GM12878 (cell line): ENCODE results near the gene EP400. TPM values are rescaled to one million over a fixed set of nuclear protein-coding genes. Genes with fewer than 3 reads are reported as not detected.

ENCODE experiments used
- ATAC-seq: fragments of 200-7000 bp; cut with Tn5 transposase; 3 replicates; pipeline ENCODE4 v1.9.1; 2020; ENCODE audit warnings: mild to moderate bottlenecking, moderate library complexity
- BruUV-seq: library from RNA; stranded (reverse); fragments of 400-500 nt; replicated peaks from 2 replicates; lab custom pipeline; 2021; lab: Mats Ljungman, UMichigan
- CTCF ChIA-PET: fragments of 300-600 bp; sonication (Branson Sonifier 250); formaldehyde crosslinking; extraction: SDS; loops from one replicate; lab custom pipeline; 2021; ENCODE audit warnings: inconsistent platforms; lab: Yijun Ruan, JAX
- POLR2A ChIA-PET: fragments of 350-600 bp; formaldehyde crosslinking; extraction: SDS; loops from one replicate; lab custom pipeline; 2021; ENCODE audit warnings: inconsistent platforms; lab: Charles Lee
- RAD21 ChIA-PET: fragments of 300-600 bp; sonication (Branson Sonifier 250); formaldehyde crosslinking; loops from one replicate; lab custom pipeline; 2023; ENCODE audit warnings: antibody characterized with exemption; ENCODE audit not compliant: unreplicated experiment; lab: Charles Lee
- SMC1A ChIA-PET: fragments of 300-600 bp; sonication (Branson Sonifier 250); formaldehyde crosslinking; loops from one replicate; lab custom pipeline; 2023; ENCODE audit not compliant: unreplicated experiment, uncharacterized antibody; lab: Charles Lee
- DNase-seq: peaks from one replicate; pipeline ENCODE4 v3.0.0-alpha.2; 2011; ENCODE audit warnings: low read depth, low spot score
- FAIRE-seq: peaks from 3 replicates; lab custom pipeline; 2011; peaks lifted over from hg19 to GRCh38; lab: Jason Lieb, UNC
- H2AFZ ChIP-seq: 2 replicates; pipeline ENCODE4 v1.6.0; 2011; ENCODE audit warnings: low read depth, low read length, control low read depth; ENCODE audit not compliant: control insufficient read depth
- H3K27ac ChIP-seq: 2 replicates; pipeline ENCODE4 v1.5.1; 2011; ENCODE audit warnings: control low read depth; ENCODE audit not compliant: control insufficient read depth, insufficient read depth
- H3K27me3 ChIP-seq, 2 experiments: replicated peaks in 1 of 2; 2 replicates each; pipeline versions ENCODE4 v1.6.0 to v1.6.1; 2011; ENCODE audit warnings: low read length in 1 of 2; ENCODE audit not compliant: control insufficient read depth in 2 of 2, insufficient read depth in 2 of 2
- H3K36me3 ChIP-seq, 2 experiments: 2 replicates each; pipeline ENCODE4 v1.5.1; 2011; ENCODE audit warnings: low read length in 1 of 2; ENCODE audit not compliant: control insufficient read depth in 2 of 2, insufficient read depth in 2 of 2
- H3K4me1 ChIP-seq: 2 replicates; pipeline ENCODE4 v1.6.1; 2011; ENCODE audit warnings: mild to moderate bottlenecking, low read length, moderate library complexity, mixed read lengths; ENCODE audit not compliant: control insufficient read depth, insufficient read depth
- H3K4me2 ChIP-seq: 2 replicates; pipeline ENCODE4 v1.6.0; 2011; ENCODE audit warnings: control low read depth; ENCODE audit not compliant: control insufficient read depth, insufficient read depth
- H3K4me3 ChIP-seq: fragments of 200-600 bp; sonication (generic); 2 replicates; pipeline ENCODE4 v1.5.1; 2016
- H3K79me2 ChIP-seq: 2 replicates; pipeline ENCODE4 v1.6.0; 2011; ENCODE audit warnings: low read length; ENCODE audit not compliant: control insufficient read depth, insufficient read depth
- H3K9ac ChIP-seq: 2 replicates; pipeline ENCODE4 v1.8.0; 2011; ENCODE audit warnings: low read length, control low read depth, mixed read lengths; ENCODE audit not compliant: control insufficient read depth, insufficient read depth
- H3K9me3 ChIP-seq: replicated peaks from 3 replicates; pipeline ENCODE4 v1.5.1; 2011; ENCODE audit warnings: mild to moderate bottlenecking, low read length; ENCODE audit not compliant: control insufficient read depth, insufficient read depth
- H4K20me1 ChIP-seq: 2 replicates; pipeline ENCODE4 v1.6.0; 2011; ENCODE audit not compliant: control insufficient read depth, insufficient read depth
- ATF2 ChIP-seq: IDR thresholded peaks from 2 replicates; pipeline ENCODE4 v1.6.1; 2012; ENCODE audit warnings: low read length, inconsistent platforms
- ATF3 ChIP-seq: IDR thresholded peaks from 2 replicates; pipeline ENCODE4 v1.6.1; 2011; ENCODE audit warnings: low read depth, mild to moderate bottlenecking, low read length, moderate library complexity, borderline replicate concordance; ENCODE audit errors: extremely low read depth
- LARP7 ChIP-seq: fragments of 450-650 bp; IDR thresholded peaks from 2 replicates; pipeline ENCODE4 v1.6.1; 2017; ENCODE audit warnings: mild to moderate bottlenecking
- POLR2AphosphoS2 ChIP-seq: IDR thresholded peaks from 2 replicates; pipeline ENCODE4 v1.6.1; 2011; ENCODE audit warnings: low read depth, mild to moderate bottlenecking, low read length, improper control_type of control experiment, moderate library complexity
- RUNX3 ChIP-seq: IDR thresholded peaks from 2 replicates; pipeline ENCODE4 v1.6.1; 2012; ENCODE audit warnings: low read length, inconsistent platforms
- SMARCA5 ChIP-seq: fragments of 450-650 bp; IDR thresholded peaks from 2 replicates; pipeline ENCODE4 v1.6.1; 2017; ENCODE audit warnings: mild to moderate bottlenecking
- SP1 ChIP-seq: IDR thresholded peaks from one replicate; pipeline ENCODE4 v1.6.1; 2011; ENCODE audit warnings: low read depth, low read length
- ZNF592 ChIP-seq: fragments of 450-650 bp; IDR thresholded peaks from 2 replicates; pipeline ENCODE4 v1.6.1; 2017; ENCODE audit warnings: mild to moderate bottlenecking, moderate library complexity
- ZNF687 ChIP-seq: fragments of 450-650 bp; IDR thresholded peaks from 2 replicates; pipeline ENCODE4 v1.6.1; 2017; ENCODE audit warnings: mild to moderate bottlenecking, moderate library complexity
- ZZZ3 ChIP-seq: IDR thresholded peaks from 2 replicates; pipeline ENCODE4 v1.6.1; 2011; ENCODE audit warnings: low read depth; ENCODE audit not compliant: control insufficient read depth, insufficient read length
- WGBS: methylation state at CpG from one replicate; pipeline ENCODE4 v1.1.6; 2016; ENCODE audit warnings: low lambda C conversion rate; ENCODE audit not compliant: insufficient replicate concordance, insufficient coverage; ENCODE audit errors: missing lambda C conversion rate; 5-methylcytosine and 5-hydroxymethylcytosine counted together
- in situ Hi-C: fragments of 300-500 bp; cut with MboI; formaldehyde crosslinking; loops from 9 replicates; pipeline ENCODE4 v1.14.3; 2018; ENCODE audit warnings: mixed read lengths
- intact Hi-C: fragments of 100-400 bp; cut with micrococcal nuclease; formaldehyde crosslinking; loops from one replicate; pipeline ENCODE4 v1.14.2; 2022; ENCODE audit not compliant: unreplicated experiment
- polyA plus RNA-seq, 11 experiments: library from polyadenylated mRNA; depleted of rRNA in 4 of 11; unstranded in 6 of 11; stranded (reverse) in 5 of 11; fragments of >200 nt; fragmentation: Nextera tagmentation in 4 of 11; fragmentation: Illumina TruSeq in 1 of 11; extraction: Ambion mirVana in 4 of 11; extraction: Trizol in 1 of 11; gene quantifications; 1 replicate in 1 of 11; 2 replicates in 10 of 11; pipeline versions ENCODE4 v1.2.1 to v1.2.3, GENCODE V29; 2011 to 2016; ENCODE audit warnings: inconsistent platforms in 2 of 11, missing spikeins in 2 of 11, low read depth in 1 of 11
- total RNA-seq, 4 experiments: library from RNA; depleted of rRNA in 3 of 4; stranded (reverse); fragments of >200 nt in 3 of 4; fragmentation: Illumina TruSeq in 1 of 4; extraction: Trizol in 1 of 4; gene quantifications; 2 replicates each; pipeline versions ENCODE4 v1.2.1 to v1.2.3, GENCODE V29; 2013 to 2021

The EP400 gene
- total and polyA plus RNA-seq, 10 of the 15 experiments (the other 5 are each of a cell fraction or from before 2014, with no cell fraction given): 3.8 to 44.2 (median 8.4) TPM

GRCh38 chr12:131907379-131908091 lies 42.2 kb upstream of the EP400 start (continued):
- TF ChIP-seq ZNF592: no peak
- no peak for TF ChIP-seq POLR2AphosphoS2

- ChIA-PET CTCF (no interaction called here), POLR2A (no interaction called here), SMC1A (no interaction called here), RAD21 (no interaction called here)
- no peaks in the 10 kb centered on the region for H3K79me2 ChIP-seq
- no peaks in the 10 kb centered on the region for H3K9me3 ChIP-seq
- H3K4me3 ChIP-seq: no peak overlapping the region
- H2AFZ ChIP-seq: no peak overlapping the region
- no peak for FAIRE-seq
- in situ Hi-C loops (no loop called here), intact Hi-C loops (no loop called here)
- H3K36me3 ChIP-seq: no peaks in the 10 kb centered on the region; a peak in 2 of 4 replicates
- H3K27ac ChIP-seq: no peak overlapping the region
- DNase-seq: no peak
- H3K4me2 ChIP-seq: no peak overlapping the region
- 98% methylated on average over 68 of the region's 96 CpGs for WGBS
- H4K20me1 ChIP-seq: no peaks in the 10 kb centered on the region; the same call in 1 of the 2 replicates
- no peak overlapping the region for H3K9ac ChIP-seq
- no peaks in the 10 kb centered on the region for H3K4me1 ChIP-seq
- no TSS peak for BruUV-seq
- no peaks in the 10 kb centered on the region for H3K27me3 ChIP-seq
- ATAC-seq: no peak
- no peak for TF ChIP-seq LARP7
- no peak for TF ChIP-seq ZNF687
- no peak for TF ChIP-seq ATF2
- no peak for TF ChIP-seq SP1
- no peak for TF ChIP-seq ZZZ3
- TF ChIP-seq SMARCA5: no peak
- TF ChIP-seq RUNX3: no peak
- no peak for TF ChIP-seq ATF3
Measured at GRCh38 chr12:131908092-131909080, 41.4 kb upstream of the EP400 start.
